ENCODE measurements around the gene SRGAP3.
A peak's percentile ranks its signal among the peaks of the same experiment; 100 is the strongest.

Gene SRGAP3

GRCh38 chr3:9172851-9173321 lies 76.6 kb downstream of the SRGAP3 start:
- DNase-seq (ENCODE audit: low read depth), result no peak

- DNase-seq (ENCODE audit: low read depth), result no peak
Observed at GRCh38 chr3:9170851-9171160, 78.6 kb downstream of the SRGAP3 start.

- DNase-seq (ENCODE audit: low read depth), result no peak
Observed at GRCh38 chr3:9169956-9170850, 79.2 kb downstream of the SRGAP3 start.

GRCh38 chr3:9169326-9169725 lies 80.1 kb downstream of the SRGAP3 start:
- DNase-seq (ENCODE audit: low read depth), result no peak

GRCh38 chr3:9168241-9168741 lies 81.2 kb downstream of the SRGAP3 start:
- peak; percentile 58 for DNase-seq (ENCODE audit: low read depth)

- DNase-seq (ENCODE audit: low read depth), result no peak
Observed at GRCh38 chr3:9167222-9167621, 82.2 kb downstream of the SRGAP3 start.

- DNase-seq (ENCODE audit: low read depth), result no peak
Observed at GRCh38 chr3:9165421-9165820, 84.0 kb downstream of the SRGAP3 start.

GRCh38 chr3:9163289-9163688 lies 86.2 kb downstream of the SRGAP3 start:
- no peak for DNase-seq (ENCODE audit: low read depth)

GRCh38 chr3:9161811-9162210 lies 87.6 kb downstream of the SRGAP3 start:
- DNase-seq (ENCODE audit: low read depth), result no peak

- DNase-seq (ENCODE audit: low read depth), result no peak
Observed at GRCh38 chr3:9161298-9161697, 88.1 kb downstream of the SRGAP3 start.

GRCh38 chr3:9158865-9159630 lies 90.4 kb downstream of the SRGAP3 start:
- no peak for DNase-seq (ENCODE audit: low read depth)

- DNase-seq (ENCODE audit: low read depth), result no peak
Observed at GRCh38 chr3:9157651-9158362, 91.6 kb downstream of the SRGAP3 start.

- no peak for DNase-seq (ENCODE audit: low read depth)
Observed at GRCh38 chr3:9156604-9157003, 92.8 kb downstream of the SRGAP3 start.

GRCh38 chr3:9155028-9155427 lies 94.4 kb downstream of the SRGAP3 start:
- DNase-seq (ENCODE audit: low read depth), result no peak

GRCh38 chr3:9153904-9154619 lies 95.4 kb downstream of the SRGAP3 start:
- DNase-seq (ENCODE audit: low read depth), result no peak

- DNase-seq (ENCODE audit: low read depth), result no peak
Observed at GRCh38 chr3:9151240-9151639, 98.2 kb downstream of the SRGAP3 start.

GRCh38 chr3:9149566-9149965 lies 99.9 kb downstream of the SRGAP3 start:
- DNase-seq (ENCODE audit: low read depth), result no peak

- DNase-seq (ENCODE audit: low read depth), result no peak
Observed at GRCh38 chr3:9147896-9148266, 101.6 kb downstream of the SRGAP3 start.

GRCh38 chr3:9147215-9147895 lies 102.1 kb downstream of the SRGAP3 start:
- DNase-seq (ENCODE audit: low read depth), result no peak

GRCh38 chr3:9146367-9147071 lies 102.9 kb downstream of the SRGAP3 start:
- no peak for DNase-seq (ENCODE audit: low read depth)

- DNase-seq (ENCODE audit: low read depth), result no peak
Observed at GRCh38 chr3:9143184-9143583, 106.3 kb downstream of the SRGAP3 start.
